DMS53 treated with DMSO at 0.1 percent for 48 hours (cell line): ENCODE results near the gene MALL.
"Not testable (repeated sequence)": the region's sequence is repeated elsewhere in the genome, so short reads cannot be mapped to it uniquely, and the experiment has no call there.

ENCODE experiments used
- DNase-seq: peaks from one replicate; lab custom pipeline; 2025; ENCODE audit not compliant: unreplicated experiment; lab: John Stamatoyannopoulos, UW

MALL gene

GRCh38 chr2:110054521-110055407, 60.9 kb downstream of the MALL start:
- DNase-seq: not testable (repeated sequence)

GRCh38 chr2:110053688-110054087, 61.9 kb downstream of the MALL start:
- not testable (repeated sequence) for DNase-seq

DNA sequence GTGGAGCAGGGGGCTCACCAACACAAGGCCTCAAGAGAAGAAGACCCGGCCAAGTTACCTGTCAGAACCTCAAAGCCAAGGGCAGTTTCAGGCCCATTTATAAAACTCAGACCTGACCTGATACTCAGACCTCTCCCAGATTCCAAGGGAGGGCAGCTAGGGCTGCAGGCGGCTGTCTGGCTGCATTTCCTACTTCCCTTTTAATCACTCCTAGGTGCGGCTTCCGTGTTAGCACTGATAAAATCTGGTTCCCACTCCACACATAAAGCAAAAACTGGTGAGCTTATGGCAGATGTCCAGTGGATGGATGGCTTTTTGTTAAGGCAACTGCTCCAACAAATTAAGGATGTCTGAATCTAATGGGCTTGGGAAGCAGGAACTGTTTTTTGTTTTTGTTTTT, 63.5 kb downstream of the MALL start:
- DNase-seq: not testable (repeated sequence)

- not testable (repeated sequence) for DNase-seq
Observed at GRCh38 chr2:110050222-110050621, 65.4 kb downstream of the MALL start.

DNA sequence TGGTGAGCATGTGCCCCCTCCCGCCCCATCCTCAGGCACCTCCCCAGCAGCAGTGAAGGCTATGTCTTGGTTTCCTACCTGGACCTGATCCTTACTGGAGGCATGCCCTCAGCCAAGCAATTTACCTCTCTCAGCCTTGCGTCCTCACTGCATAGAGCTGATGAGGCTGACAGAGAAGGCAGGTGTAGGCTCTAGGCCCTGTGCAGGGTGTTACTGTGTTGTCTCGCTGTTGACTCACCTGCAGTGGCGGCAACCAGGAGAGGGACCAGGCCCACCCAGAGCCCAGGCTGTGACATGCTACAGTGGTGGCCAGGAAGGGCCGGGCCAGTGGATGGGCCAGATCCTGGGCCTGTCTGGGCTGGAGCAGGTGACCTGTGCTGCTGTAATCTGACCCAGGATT, 65.9 kb downstream of the MALL start:
- DNase-seq: not testable (repeated sequence)

DNA sequence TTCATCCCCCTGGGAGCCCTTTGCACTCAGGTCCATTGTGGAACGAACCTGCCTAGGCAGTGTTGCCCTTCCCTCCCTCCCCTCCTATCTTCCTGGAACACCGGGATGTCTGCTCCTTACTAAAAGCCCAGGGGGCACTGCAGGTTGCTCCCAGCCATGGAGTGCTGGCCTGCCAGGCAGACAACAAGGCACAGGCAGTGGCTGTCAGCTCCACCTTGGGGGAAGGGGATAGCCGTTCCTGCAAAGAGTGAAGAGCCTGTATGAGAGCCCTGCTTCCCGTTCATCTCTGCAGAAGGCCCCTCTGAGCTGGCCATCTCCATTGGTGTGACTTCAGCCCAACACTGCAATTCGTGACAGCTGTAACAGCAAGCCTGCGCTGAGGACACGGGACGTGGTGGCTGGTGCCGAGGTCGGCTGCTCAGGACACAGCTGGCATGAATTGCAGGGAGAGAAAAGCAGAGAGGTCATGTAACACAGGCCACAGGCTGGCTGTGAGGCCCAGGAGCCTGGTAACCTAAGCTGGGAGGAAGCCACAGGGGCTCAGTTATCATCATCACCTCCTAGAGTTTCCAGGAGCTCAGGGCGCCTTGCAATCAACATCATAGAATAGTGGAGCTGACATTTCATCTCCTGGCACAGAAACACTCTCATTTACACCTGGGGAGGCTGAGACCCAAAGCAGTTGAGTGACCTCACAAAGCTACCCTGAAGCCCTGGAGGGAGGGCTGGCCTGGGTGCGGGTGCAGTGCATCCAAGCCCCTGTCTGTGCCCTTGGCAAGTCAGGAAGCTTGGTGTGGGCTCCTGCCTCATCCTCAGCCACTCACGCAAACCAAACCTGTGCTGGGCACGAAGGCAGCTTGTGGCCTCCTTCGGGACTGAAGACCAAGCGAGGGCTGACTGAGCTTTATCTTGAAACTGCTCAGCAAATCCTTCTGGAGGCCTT, 67.1 kb downstream of the MALL start:
- not testable (repeated sequence) for DNase-seq

GRCh38 chr2:110047225-110047624, 68.4 kb downstream of the MALL start:
- DNase-seq: not testable (repeated sequence)

DNA sequence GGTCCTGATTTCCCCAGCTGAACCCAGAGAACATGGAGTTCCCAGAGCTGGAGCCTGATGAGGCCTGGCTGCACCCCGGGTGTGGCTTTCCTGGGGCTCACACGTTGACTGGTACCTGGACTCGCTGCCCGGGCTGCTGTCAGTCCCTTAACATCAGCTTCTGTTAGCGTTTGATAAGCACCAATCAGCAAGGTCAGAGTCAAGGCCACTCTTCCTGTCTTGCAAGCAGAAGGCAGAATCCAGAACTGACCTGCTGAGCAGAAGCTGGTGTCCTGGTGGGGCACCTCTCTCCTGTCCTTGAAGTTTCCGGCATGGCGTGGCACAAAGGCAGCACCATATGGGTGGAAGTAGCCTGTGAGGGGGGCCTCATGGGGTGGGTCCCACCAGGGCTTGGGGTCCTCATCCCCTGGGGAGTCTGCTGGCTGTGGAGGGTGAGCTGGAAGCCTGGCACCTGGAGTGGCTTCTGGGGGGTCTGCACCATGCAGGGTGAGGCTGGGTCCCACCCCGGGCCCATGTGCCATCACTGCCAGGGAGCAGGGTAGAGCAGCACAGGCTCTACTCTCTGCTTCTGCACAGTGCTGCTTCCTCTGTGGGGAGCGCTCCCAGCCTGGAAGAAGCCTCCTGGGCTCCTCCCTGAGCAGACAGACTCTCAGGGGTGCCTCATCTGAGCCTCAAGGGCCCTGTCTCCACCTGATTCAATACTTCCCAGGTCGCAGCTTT, 73.5 kb downstream of the MALL start:
- not testable (repeated sequence) for DNase-seq

- DNase-seq: not testable (repeated sequence)
Observed at GRCh38 chr2:110037336-110037735, 78.3 kb downstream of the MALL start.

- DNase-seq: not testable (repeated sequence)
Observed at GRCh38 chr2:110035384-110035783, 80.2 kb downstream of the MALL start.

GRCh38 chr2:110034935-110035334, 80.7 kb downstream of the MALL start:
- DNase-seq: not testable (repeated sequence)
